ENCODE measurements around the gene MPZL2.

DNA sequence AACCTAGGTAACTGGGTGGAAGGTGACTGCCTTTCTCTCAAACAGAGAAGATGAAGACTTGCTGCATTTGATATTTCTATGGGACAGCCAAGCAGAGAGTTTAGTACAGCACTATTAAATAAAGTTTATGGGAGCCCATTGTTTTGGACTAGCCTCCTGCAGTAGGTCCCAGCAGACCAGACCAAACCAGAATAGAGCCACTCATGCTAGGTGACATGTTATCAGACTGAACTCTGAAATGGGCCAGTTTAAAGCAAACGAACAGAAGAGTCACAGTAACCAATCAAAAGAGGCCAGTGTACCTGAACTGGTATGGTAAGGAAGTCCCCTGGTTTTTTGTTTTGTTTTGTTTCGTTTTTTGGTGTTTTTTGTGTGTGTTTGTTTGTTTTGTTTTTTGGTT, 7.9 kb upstream of the MPZL2 start:
- TF ChIP-seq CTCF (IDR thresholded peaks at IDR 0.05) (no peak), POLR2A (IDR thresholded peaks at IDR 0.05) (no peak)

All from esophagus squamous epithelium (tissue), 4 donors.